A172 (cell line): ENCODE measurements around the gene KRTAP4-16. TPM values are rescaled to one million over a fixed set of nuclear protein-coding genes. Genes with fewer than 3 reads are reported as not detected.

Experiments
- total RNA-seq: library from RNA; depleted of rRNA; stranded (reverse); fragments of >200 nt; shearing (Covaris generic); gene quantifications from 2 replicates; pipeline ENCODE4 v1.2.3, GENCODE V29; 2014; rRNA removed

The KRTAP4-16 gene
- total RNA-seq, 1 experiment from 2014 or later, result not detected

Other genes starting within 250 kb of the KRTAP4-16 start
- gene KRT12, start 235.0 kb downstream of the KRTAP4-16 start, total RNA-seq, result not detected in 2 replicates
- gene KRT20, start 217.0 kb downstream of the KRTAP4-16 start, total RNA-seq, result not detected in 2 replicates
- not detected in 2 replicates for gene KRT23, start 164.6 kb downstream of the KRTAP4-16 start, total RNA-seq
- not detected in 2 replicates for gene KRT39, start 135.3 kb downstream of the KRTAP4-16 start, total RNA-seq
- not detected in 2 replicates for gene KRT40, start 117.9 kb downstream of the KRTAP4-16 start, total RNA-seq
- gene KRTAP3-3, start 108.0 kb downstream of the KRTAP4-16 start, total RNA-seq, result not detected in 2 replicates
- gene KRTAP3-2, start 102.3 kb downstream of the KRTAP4-16 start, total RNA-seq, result not detected in 2 replicates
- gene KRTAP3-1, start 93.1 kb downstream of the KRTAP4-16 start, total RNA-seq, result not detected in 2 replicates
- gene KRTAP1-5, start 75.0 kb downstream of the KRTAP4-16 start, total RNA-seq, result not detected in 2 replicates
- gene KRTAP1-4, start 72.0 kb downstream of the KRTAP4-16 start, total RNA-seq, result not detected in 2 replicates
- gene KRTAP1-3, start 67.3 kb downstream of the KRTAP4-16 start, total RNA-seq, result not detected in 2 replicates
- gene KRTAP1-1, start 60.8 kb downstream of the KRTAP4-16 start, total RNA-seq, result not detected in 2 replicates
- not detected in 2 replicates for gene KRTAP2-1, start 54.9 kb downstream of the KRTAP4-16 start, total RNA-seq
- gene KRTAP2-2, start 47.0 kb downstream of the KRTAP4-16 start, total RNA-seq, result not detected in 2 replicates
- 0.69 and 1.00 TPM in 2 replicates for gene KRTAP2-3, start 42.1 kb downstream of the KRTAP4-16 start, total RNA-seq
- not detected in 2 replicates for gene KRTAP2-4, start 36.3 kb downstream of the KRTAP4-16 start, total RNA-seq
- not detected in 2 replicates for gene KRTAP4-7, start 18.1 kb downstream of the KRTAP4-16 start, total RNA-seq
- not detected in 2 replicates for gene KRTAP4-8, start 4.1 kb downstream of the KRTAP4-16 start, total RNA-seq
- gene KRTAP4-9, start 3.2 kb upstream of the KRTAP4-16 start, total RNA-seq, result 0.22 TPM in 1 of 2 replicates, not detected in the other
- not detected in 2 replicates for gene KRTAP4-11, start 16.2 kb upstream of the KRTAP4-16 start, total RNA-seq
- gene KRTAP4-12, start 22.0 kb upstream of the KRTAP4-16 start, total RNA-seq, result not detected in 2 replicates
- not detected in 2 replicates for gene KRTAP4-6, start 38.3 kb upstream of the KRTAP4-16 start, total RNA-seq
- not detected in 2 replicates for gene KRTAP4-5, start 47.6 kb upstream of the KRTAP4-16 start, total RNA-seq
- not detected in 2 replicates for gene KRTAP4-4, start 58.5 kb upstream of the KRTAP4-16 start, total RNA-seq
- gene KRTAP4-3, start 66.0 kb upstream of the KRTAP4-16 start, total RNA-seq, result not detected in 2 replicates
- gene KRTAP4-2, start 76.0 kb upstream of the KRTAP4-16 start, total RNA-seq, result not detected in 2 replicates
- 0.26 TPM in 1 of 2 replicates, not detected in the other for gene KRTAP4-1, start 82.7 kb upstream of the KRTAP4-16 start, total RNA-seq
- not detected in 2 replicates for gene KRTAP9-1, start 87.7 kb upstream of the KRTAP4-16 start, total RNA-seq
- gene KRTAP9-2, start 124.4 kb upstream of the KRTAP4-16 start, total RNA-seq, result not detected in 2 replicates
- gene KRTAP9-3, start 130.2 kb upstream of the KRTAP4-16 start, total RNA-seq, result not detected in 2 replicates
- not detected in 2 replicates for gene KRTAP9-8, start 135.8 kb upstream of the KRTAP4-16 start, total RNA-seq
- not detected in 2 replicates for gene KRTAP9-4, start 147.5 kb upstream of the KRTAP4-16 start, total RNA-seq
- not detected in 2 replicates for gene KRTAP9-9, start 153.2 kb upstream of the KRTAP4-16 start, total RNA-seq
- not detected in 2 replicates for gene KRTAP9-6, start 163.2 kb upstream of the KRTAP4-16 start, total RNA-seq
- gene KRTAP9-7, start 173.5 kb upstream of the KRTAP4-16 start, total RNA-seq, result not detected in 2 replicates
- gene KRTAP29-1, start 200.6 kb upstream of the KRTAP4-16 start, total RNA-seq, result 0.16 TPM in 1 of 2 replicates, not detected in the other
- not detected in 2 replicates for gene KRTAP16-1, start 207.1 kb upstream of the KRTAP4-16 start, total RNA-seq
- gene KRTAP17-1, start 213.5 kb upstream of the KRTAP4-16 start, total RNA-seq, result not detected in 2 replicates
- not detected in 2 replicates for gene KRT33A, start 248.6 kb upstream of the KRTAP4-16 start, total RNA-seq